Measurements from ENCODE around the gene CCDC92. TPM values are rescaled to one million over a fixed set of nuclear protein-coding genes. Genes with fewer than 3 reads are reported as not detected.

The CCDC92 gene
- polyA plus RNA-seq, 2 donors, result 14.0 to 17.5 TPM

DNA sequence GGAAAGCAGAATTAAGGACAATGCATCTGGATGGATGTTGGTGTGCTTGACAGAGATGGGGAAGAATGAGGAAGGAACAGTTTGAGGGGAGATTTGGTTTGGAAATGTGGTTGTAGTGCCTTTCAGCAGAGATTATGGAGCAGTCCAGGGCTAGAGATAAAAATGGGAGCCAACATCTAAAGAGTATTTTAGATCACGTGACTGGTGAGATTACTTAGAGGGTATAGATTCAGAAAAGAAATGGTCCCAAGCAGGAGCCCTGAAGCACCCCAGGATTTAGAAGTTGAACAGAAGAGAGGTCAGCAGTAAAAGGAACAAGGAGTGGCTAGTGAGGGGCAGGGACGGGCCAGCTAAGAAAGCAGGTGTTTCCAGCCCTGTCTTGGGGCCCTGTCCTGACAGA lies 30.0 kb upstream of the CCDC92 start:
- WGBS, 2 donors, result 53 to 55% methylated on average over 2 of the region's 2 CpGs
- no peaks in the 10 kb centered on the region for H3K27me3 ChIP-seq (ENCODE audit: control insufficient read depth in 1 of 2, insufficient read depth in 2 of 2, low read length in 2 of 2)
- peaks cover 5 to 15% of the 10 kb centered on the region in 2 donors for H3K36me3 ChIP-seq (ENCODE audit: control insufficient read depth in 2 of 2, insufficient read depth in 2 of 2, low read length in 1 of 2)
- H3K9me3 ChIP-seq (ENCODE audit: control insufficient read depth in 2 of 2, insufficient read depth in 1 of 2, low read depth in 1 of 2, low read length in 1 of 2), result no peaks in the 10 kb centered on the region
- H3K27ac ChIP-seq (ENCODE audit: low read depth in 2 of 2, low read length in 1 of 2), result no peak overlapping the region
- H3K4me3 ChIP-seq (ENCODE audit: low read depth in 1 of 2, low read length in 2 of 2), result no peak overlapping the region
- no peaks in the 10 kb centered on the region for H3K4me1 ChIP-seq (ENCODE audit: control insufficient read depth in 2 of 2, insufficient read depth in 2 of 2, low read length in 1 of 2)

DNA sequence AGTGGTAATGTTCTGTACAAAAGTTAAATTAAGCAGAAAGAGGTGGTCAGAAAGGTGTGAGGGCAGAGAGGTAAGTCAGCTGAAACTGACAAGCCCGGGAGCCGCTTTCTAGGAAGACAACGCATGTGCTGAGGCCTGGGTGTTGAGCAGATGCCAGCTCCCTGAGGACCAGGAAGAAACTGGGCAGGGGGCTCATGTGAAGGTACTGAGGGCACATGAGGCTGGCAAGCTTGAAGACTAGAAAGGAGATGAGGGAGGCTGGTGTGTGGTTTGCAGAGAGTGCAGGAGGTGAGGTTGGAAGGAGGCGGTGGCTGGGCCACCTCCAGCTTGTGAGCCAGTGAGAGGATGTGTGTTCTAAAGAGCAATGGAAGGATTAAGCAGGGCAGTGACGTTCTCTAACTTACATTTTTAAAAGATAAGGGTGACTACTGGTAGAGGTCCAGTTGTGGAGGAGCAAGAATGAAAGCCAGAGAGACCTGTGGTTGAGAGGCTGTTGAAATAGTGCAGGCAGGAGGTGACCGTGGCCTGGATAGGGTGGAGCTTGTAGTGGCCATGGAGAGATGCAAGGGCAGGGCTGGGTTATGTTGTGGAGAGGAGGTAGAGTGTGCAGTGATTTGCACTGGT lies 29.5 kb upstream of the CCDC92 start:
- H3K27ac ChIP-seq (ENCODE audit: low read depth in 2 of 2, low read length in 1 of 2), result no peak overlapping the region
- H3K36me3 ChIP-seq (ENCODE audit: control insufficient read depth in 2 of 2, insufficient read depth in 2 of 2, low read length in 1 of 2), result peaks cover 5 to 15% of the 10 kb centered on the region in 2 donors
- no peak overlapping the region for H3K4me3 ChIP-seq (ENCODE audit: low read depth in 1 of 2, low read length in 2 of 2)
- H3K9me3 ChIP-seq (ENCODE audit: control insufficient read depth in 2 of 2, insufficient read depth in 1 of 2, low read depth in 1 of 2, low read length in 1 of 2), result no peaks in the 10 kb centered on the region
- WGBS, 2 donors, result 84 to 90% methylated on average over 6 of the region's 6 CpGs
- H3K27me3 ChIP-seq (ENCODE audit: control insufficient read depth in 1 of 2, insufficient read depth in 2 of 2, low read length in 2 of 2), result no peaks in the 10 kb centered on the region
- H3K4me1 ChIP-seq (ENCODE audit: control insufficient read depth in 2 of 2, insufficient read depth in 2 of 2, low read length in 1 of 2), result no peaks in the 10 kb centered on the region

DNA sequence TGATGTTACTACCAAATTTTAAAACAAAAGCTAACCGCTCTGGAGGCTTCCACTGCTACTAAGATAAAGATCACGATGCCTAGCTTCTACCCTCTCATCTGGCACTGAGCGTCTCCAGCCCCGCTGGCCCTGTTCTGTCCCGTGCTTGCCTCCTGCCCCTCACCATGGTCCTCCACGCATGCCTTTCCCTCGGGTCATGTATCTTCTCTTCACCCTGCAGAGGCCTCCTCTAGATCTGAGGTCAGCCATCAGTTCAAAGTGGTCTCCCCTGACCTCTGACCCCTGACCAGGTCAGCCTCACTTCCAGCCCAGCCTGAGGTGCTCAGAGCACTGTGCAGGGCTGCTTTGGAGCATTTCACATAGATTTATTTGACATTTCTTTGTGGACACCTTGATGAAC lies 28.7 kb upstream of the CCDC92 start:
- Histone ChIP-seq H3K36me3 (ENCODE audit: control insufficient read depth in 2 of 2, insufficient read depth in 2 of 2, low read length in 1 of 2) (peaks cover 8 to 15% of the 10 kb centered on the region in 2 donors), H3K9me3 (ENCODE audit: control insufficient read depth in 2 of 2, insufficient read depth in 1 of 2, low read depth in 1 of 2, low read length in 1 of 2) (no peaks in the 10 kb centered on the region)
- WGBS, 2 donors, result 88 to 92% methylated on average over 7 of the region's 7 CpGs

DNA sequence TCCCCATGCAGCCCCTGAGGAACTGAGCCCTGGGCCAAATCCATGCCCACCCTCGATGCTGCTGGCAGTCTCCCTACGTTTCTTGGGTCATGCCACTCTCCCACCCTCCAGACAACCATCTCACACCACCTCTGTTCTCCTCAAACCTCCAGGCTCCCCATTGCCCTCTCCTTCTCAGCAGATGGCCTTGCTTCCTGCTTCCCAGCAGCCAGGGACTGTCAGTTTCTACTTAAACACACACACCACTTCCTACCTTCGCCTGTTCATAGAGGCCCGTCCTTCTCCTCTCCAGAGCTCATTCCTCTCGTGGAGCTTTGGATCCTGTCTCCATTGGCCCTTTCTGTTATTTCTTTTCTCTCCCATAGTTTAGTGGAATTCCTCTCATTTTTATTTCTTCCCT lies 27.5 kb upstream of the CCDC92 start:
- no peaks in the 10 kb centered on the region for H3K27me3 ChIP-seq (ENCODE audit: control insufficient read depth in 1 of 2, insufficient read depth in 2 of 2, low read length in 2 of 2)
- H3K36me3 ChIP-seq (ENCODE audit: control insufficient read depth in 2 of 2, insufficient read depth in 2 of 2, low read length in 1 of 2), result peaks cover 8 to 9% of the 10 kb centered on the region in 2 donors
- no peak overlapping the region for H3K4me3 ChIP-seq (ENCODE audit: low read depth in 1 of 2, low read length in 2 of 2)
- WGBS, 2 donors, result 89 to 90% methylated on average over 5 of the region's 5 CpGs
- H3K27ac ChIP-seq (ENCODE audit: low read depth in 2 of 2, low read length in 1 of 2), result no peak overlapping the region
- no peaks in the 10 kb centered on the region for H3K4me1 ChIP-seq (ENCODE audit: control insufficient read depth in 2 of 2, insufficient read depth in 2 of 2, low read length in 1 of 2)
- no peaks in the 10 kb centered on the region for H3K9me3 ChIP-seq (ENCODE audit: control insufficient read depth in 2 of 2, insufficient read depth in 1 of 2, low read depth in 1 of 2, low read length in 1 of 2)

More for the DNA sequence above, 28.7 kb upstream of the CCDC92 start:
- Histone ChIP-seq H3K4me1 (ENCODE audit: control insufficient read depth in 2 of 2, insufficient read depth in 2 of 2, low read length in 1 of 2) (no peaks in the 10 kb centered on the region), H3K27me3 (ENCODE audit: control insufficient read depth in 1 of 2, insufficient read depth in 2 of 2, low read length in 2 of 2) (no peaks in the 10 kb centered on the region), H3K27ac (ENCODE audit: low read depth in 2 of 2, low read length in 1 of 2) (no peak overlapping the region), H3K4me3 (ENCODE audit: low read depth in 1 of 2, low read length in 2 of 2) (no peak overlapping the region)

DNA sequence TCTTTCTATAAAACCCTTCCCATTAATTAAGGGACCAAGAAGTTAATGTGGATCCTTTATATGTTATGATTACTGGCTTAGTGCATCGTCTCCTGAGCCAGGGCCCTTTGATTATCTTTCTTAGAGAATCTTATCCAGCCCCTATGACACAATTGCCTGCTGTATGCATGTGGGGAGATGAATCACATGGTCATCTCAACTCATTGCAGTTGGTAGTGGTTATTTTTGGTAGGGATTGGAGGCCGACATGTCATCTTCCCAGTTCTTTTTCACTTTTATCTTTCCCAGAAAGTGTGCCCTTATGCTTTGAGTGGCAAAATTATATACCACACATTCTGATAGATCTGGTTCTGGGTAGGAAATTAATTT lies 26.3 kb upstream of the CCDC92 start:
- WGBS, 2 donors, result 80 to 85% methylated on average over 2 of the region's 2 CpGs
- H3K27me3 ChIP-seq (ENCODE audit: control insufficient read depth in 1 of 2, insufficient read depth in 2 of 2, low read length in 2 of 2), result no peaks in the 10 kb centered on the region
- H3K4me3 ChIP-seq (ENCODE audit: low read depth in 1 of 2, low read length in 2 of 2), result no peak overlapping the region
- peaks cover 8 to 9% of the 10 kb centered on the region in 2 donors for H3K36me3 ChIP-seq (ENCODE audit: control insufficient read depth in 2 of 2, insufficient read depth in 2 of 2, low read length in 1 of 2)
- H3K4me1 ChIP-seq (ENCODE audit: control insufficient read depth in 2 of 2, insufficient read depth in 2 of 2, low read length in 1 of 2), result no peaks in the 10 kb centered on the region
- no peak overlapping the region for H3K27ac ChIP-seq (ENCODE audit: low read depth in 2 of 2, low read length in 1 of 2)
- no peaks in the 10 kb centered on the region for H3K9me3 ChIP-seq (ENCODE audit: control insufficient read depth in 2 of 2, insufficient read depth in 1 of 2, low read depth in 1 of 2, low read length in 1 of 2)

DNA sequence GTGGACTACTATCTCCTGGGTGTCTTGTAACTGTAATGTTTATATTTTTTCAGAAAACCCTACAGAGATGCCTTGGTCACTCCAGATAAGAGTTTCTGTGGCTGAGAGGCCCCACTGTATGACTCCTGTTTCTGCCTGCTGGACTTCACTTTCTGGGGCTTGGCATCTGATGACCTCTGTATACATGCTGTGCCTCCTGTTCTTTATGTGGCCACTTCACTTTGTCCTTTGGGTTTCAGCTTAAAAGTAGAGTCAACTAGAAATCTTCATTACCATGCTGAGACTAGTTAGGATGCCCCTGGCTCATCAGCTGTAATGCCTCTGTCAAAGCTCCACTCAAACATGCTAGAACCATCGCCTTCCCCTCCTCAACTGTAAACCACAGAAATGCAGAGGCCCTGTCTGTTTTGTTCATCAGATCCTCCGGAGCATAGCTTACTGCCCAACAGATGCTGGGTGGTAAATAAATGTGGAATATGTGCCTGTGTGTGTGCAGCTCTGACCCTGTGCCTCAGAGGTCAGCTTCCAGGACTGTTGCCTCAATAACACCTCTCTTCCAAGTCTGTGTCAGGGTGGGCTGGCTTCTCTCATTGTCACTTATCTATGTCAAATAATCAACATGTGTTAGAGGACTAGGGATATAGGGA lies 25.8 kb upstream of the CCDC92 start:
- H3K36me3 ChIP-seq (ENCODE audit: control insufficient read depth in 2 of 2, insufficient read depth in 2 of 2, low read length in 1 of 2), result peaks cover 8 to 9% of the 10 kb centered on the region in 2 donors
- H3K4me1 ChIP-seq (ENCODE audit: control insufficient read depth in 2 of 2, insufficient read depth in 2 of 2, low read length in 1 of 2), result no peaks in the 10 kb centered on the region
- H3K27ac ChIP-seq (ENCODE audit: low read depth in 2 of 2, low read length in 1 of 2), result no peak overlapping the region
- 74 to 76% methylated on average over 2 of the region's 2 CpGs for WGBS, 2 donors
- no peaks in the 10 kb centered on the region for H3K27me3 ChIP-seq (ENCODE audit: control insufficient read depth in 1 of 2, insufficient read depth in 2 of 2, low read length in 2 of 2)
- no peaks in the 10 kb centered on the region for H3K9me3 ChIP-seq (ENCODE audit: control insufficient read depth in 2 of 2, insufficient read depth in 1 of 2, low read depth in 1 of 2, low read length in 1 of 2)
- no peak overlapping the region for H3K4me3 ChIP-seq (ENCODE audit: low read depth in 1 of 2, low read length in 2 of 2)

DNA sequence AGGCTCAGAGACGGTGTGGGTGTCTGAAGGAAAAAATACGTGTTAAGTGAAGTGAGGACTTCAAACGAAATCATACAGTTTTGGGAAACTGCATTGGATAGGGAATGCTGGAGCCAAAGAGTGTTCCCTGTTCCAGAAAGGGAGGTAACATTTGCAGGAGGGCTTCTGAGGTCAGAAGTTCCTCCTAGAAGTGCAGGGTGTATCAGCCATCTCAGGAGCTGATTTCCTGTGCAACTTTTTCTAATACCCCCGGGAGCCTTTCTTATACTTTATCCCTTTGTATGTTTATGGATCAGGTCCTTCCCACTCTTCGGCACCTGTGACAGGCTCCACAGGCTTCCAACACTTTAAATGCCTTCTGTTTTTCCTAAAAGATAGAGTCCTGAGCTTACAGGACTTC lies 25.3 kb upstream of the CCDC92 start:
- Histone ChIP-seq H3K9me3 (ENCODE audit: control insufficient read depth in 2 of 2, insufficient read depth in 1 of 2, low read depth in 1 of 2, low read length in 1 of 2) (no peaks in the 10 kb centered on the region), H3K4me3 (ENCODE audit: low read depth in 1 of 2, low read length in 2 of 2) (no peak overlapping the region), H3K27me3 (ENCODE audit: control insufficient read depth in 1 of 2, insufficient read depth in 2 of 2, low read length in 2 of 2) (no peaks in the 10 kb centered on the region), H3K4me1 (ENCODE audit: control insufficient read depth in 2 of 2, insufficient read depth in 2 of 2, low read length in 1 of 2) (no peaks in the 10 kb centered on the region), H3K27ac (ENCODE audit: low read depth in 2 of 2, low read length in 1 of 2) (no peak overlapping the region), H3K36me3 (ENCODE audit: control insufficient read depth in 2 of 2, insufficient read depth in 2 of 2, low read length in 1 of 2) (peaks cover 8 to 9% of the 10 kb centered on the region in 2 donors)
- 74 to 76% methylated on average over 5 of the region's 5 CpGs for WGBS, 2 donors

DNA sequence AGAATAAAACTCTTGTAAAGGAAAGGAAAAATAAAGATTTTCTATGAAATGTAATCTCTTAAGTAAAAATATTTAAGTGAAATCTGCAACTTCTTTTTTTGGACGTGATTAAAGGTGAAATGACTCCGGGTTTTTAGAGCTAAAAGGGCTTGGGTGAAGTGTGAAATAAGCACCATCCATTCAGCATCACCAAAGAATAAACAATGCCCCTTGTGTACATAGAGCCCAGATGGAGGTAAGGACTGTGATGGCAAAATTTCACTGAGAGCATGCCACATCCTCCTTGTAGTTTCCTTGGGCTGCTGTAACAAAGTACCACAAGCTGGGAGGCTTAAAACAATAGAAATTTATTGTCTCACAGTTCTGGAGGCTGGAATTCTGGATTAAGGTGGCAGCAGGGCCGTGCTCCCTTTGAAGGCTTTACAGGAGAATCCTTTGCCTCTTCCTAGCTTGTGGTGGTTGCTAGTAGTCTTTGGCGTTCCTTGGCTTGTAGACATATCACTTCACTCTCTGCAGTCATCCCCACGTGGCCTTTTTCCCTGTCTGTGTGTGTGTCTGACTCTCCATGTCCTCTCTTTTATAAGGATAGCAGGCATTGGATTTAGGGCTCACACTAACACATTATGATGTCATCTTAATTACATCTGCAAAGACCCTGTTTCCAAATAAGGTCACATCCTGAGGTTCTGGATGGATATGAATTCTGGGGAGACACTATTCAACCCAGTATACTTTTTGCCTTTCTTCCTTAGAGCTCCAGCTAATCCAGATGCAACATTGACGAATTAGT lies 24.6 kb upstream of the CCDC92 start:
- Histone ChIP-seq H3K4me1 (ENCODE audit: control insufficient read depth in 2 of 2, insufficient read depth in 2 of 2, low read length in 1 of 2) (peaks cover 0 to 3% of the 10 kb centered on the region in 2 donors), H3K36me3 (ENCODE audit: control insufficient read depth in 2 of 2, insufficient read depth in 2 of 2, low read length in 1 of 2) (peaks cover 9 to 11% of the 10 kb centered on the region in 2 donors), H3K4me3 (ENCODE audit: low read depth in 1 of 2, low read length in 2 of 2) (no peak overlapping the region), H3K27ac (ENCODE audit: low read depth in 2 of 2, low read length in 1 of 2) (no peak overlapping the region), H3K27me3 (ENCODE audit: control insufficient read depth in 1 of 2, insufficient read depth in 2 of 2, low read length in 2 of 2) (no peaks in the 10 kb centered on the region), H3K9me3 (ENCODE audit: control insufficient read depth in 2 of 2, insufficient read depth in 1 of 2, low read depth in 1 of 2, low read length in 1 of 2) (no peaks in the 10 kb centered on the region)
- 76% methylated on average over 6 of the region's 6 CpGs for WGBS, 2 donors

DNA sequence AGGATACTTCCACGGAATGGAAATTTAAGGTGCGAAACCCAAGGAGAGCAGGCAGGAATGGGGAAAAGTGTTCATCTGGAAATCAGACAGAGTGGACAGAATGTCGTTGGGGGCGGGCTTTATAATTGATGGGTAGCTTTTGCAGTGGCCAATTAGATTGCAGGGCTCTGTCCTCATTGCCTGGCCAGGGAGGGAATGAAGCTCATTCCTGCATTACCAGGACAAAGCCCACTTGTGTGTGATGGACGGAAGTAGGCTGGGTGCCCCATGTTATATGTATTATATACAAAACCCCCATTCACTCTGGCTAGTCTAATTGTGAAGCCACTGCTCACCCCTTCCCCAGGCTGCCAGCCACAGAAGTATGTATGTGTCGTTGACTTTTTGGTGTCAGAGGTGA lies 23.9 kb upstream of the CCDC92 start:
- WGBS, 2 donors, result 89 to 90% methylated on average over 6 of the region's 6 CpGs
- Histone ChIP-seq H3K4me1 (ENCODE audit: control insufficient read depth in 2 of 2, insufficient read depth in 2 of 2, low read length in 1 of 2) (peaks cover 0 to 3% of the 10 kb centered on the region in 2 donors), H3K36me3 (ENCODE audit: control insufficient read depth in 2 of 2, insufficient read depth in 2 of 2, low read length in 1 of 2) (peaks cover 9 to 11% of the 10 kb centered on the region in 2 donors)

More for the DNA sequence above, 23.9 kb upstream of the CCDC92 start:
- Histone ChIP-seq H3K27me3 (ENCODE audit: control insufficient read depth in 1 of 2, insufficient read depth in 2 of 2, low read length in 2 of 2) (no peaks in the 10 kb centered on the region), H3K27ac (ENCODE audit: low read depth in 2 of 2, low read length in 1 of 2) (no peak overlapping the region), H3K9me3 (ENCODE audit: control insufficient read depth in 2 of 2, insufficient read depth in 1 of 2, low read depth in 1 of 2, low read length in 1 of 2) (no peaks in the 10 kb centered on the region), H3K4me3 (ENCODE audit: low read depth in 1 of 2, low read length in 2 of 2) (no peak overlapping the region)
